Tibial nerve (tissue), 4 donors: ENCODE data around the gene CTPS2. TPM values are rescaled to one million over a fixed set of nuclear protein-coding genes. Genes with fewer than 3 reads are reported as not detected.

ENCODE experiments used
- DNase-seq, 2 donors: peaks; one replicate each; pipeline ENCODE4 v3.0.0-alpha.2; 2019; ENCODE audit warnings: low spot score in 2 of 2
- H3K27ac ChIP-seq, 4 donors: fragments of 200-600 bp; sonication (generic) in 3 of 4; one replicate each; pipeline ENCODE4 v1.5.1; 2017 to 2019; ENCODE audit warnings: mild to moderate bottlenecking in 1 of 4
- H3K27me3 ChIP-seq, 2 donors: fragments of 200-600 bp; sonication (generic) in 1 of 2; one replicate each; pipeline versions ENCODE4 v1.5.1 to v1.6.0; 2017 to 2019
- H3K36me3 ChIP-seq, 3 donors: fragments of 200-600 bp; sonication (generic); one replicate each; pipeline ENCODE4 v1.5.1; 2018 to 2019
- H3K4me1 ChIP-seq, 4 donors: fragments of 200-600 bp; sonication (generic) in 3 of 4; one replicate each; pipeline ENCODE4 v1.5.1; 2017 to 2019
- H3K4me3 ChIP-seq, 4 donors: fragments of 200-600 bp; sonication (generic) in 3 of 4; one replicate each; pipeline ENCODE4 v1.5.1; 2017 to 2019; ENCODE audit warnings: mild to moderate bottlenecking in 1 of 4, moderate library complexity in 1 of 4
- H3K9me3 ChIP-seq, 4 donors: fragments of 200-600 bp; sonication (generic) in 3 of 4; one replicate each; pipeline ENCODE4 v1.5.1; 2017 to 2019
- CTCF ChIP-seq, 5 experiments: fragments of 200-600 bp in 3 of 5; fragments of 450-650 bp in 2 of 5; sonication (generic) in 3 of 5; IDR thresholded peaks; one replicate each; pipeline ENCODE4 v1.5.1; 2016 to 2019; ENCODE audit warnings: antibody characterized with exemption in 5 of 5, mild to moderate bottlenecking in 3 of 5, moderate library complexity in 2 of 5
- EP300 ChIP-seq, 2 donors: sonication (generic); formaldehyde crosslinking; IDR thresholded peaks; one replicate each; pipeline ENCODE4 v1.6.1; 2017; ENCODE audit warnings: antibody characterized with exemption in 2 of 2, mild to moderate bottlenecking in 1 of 2
- POLR2A ChIP-seq, 2 donors: fragments of 450-650 bp; IDR thresholded peaks; one replicate each; pipeline ENCODE4 v1.6.1; 2017; ENCODE audit warnings: antibody characterized with exemption in 2 of 2, mild to moderate bottlenecking in 2 of 2, moderate library complexity in 2 of 2
- WGBS, 2 donors: methylation state at CpG; one replicate each; pipeline ENCODE4 v1.1.5; 2018; 5-methylcytosine and 5-hydroxymethylcytosine counted together
- total RNA-seq, 4 donors: library from RNA; depleted of rRNA; stranded (reverse); fragments of >200 nt; gene quantifications; one replicate each; pipeline ENCODE4 v1.1.0, GENCODE V29; 2016

The CTPS2 gene
- total RNA-seq, 4 donors from 2014 or later = 15.9 to 27.5 (median 18.7) TPM

GRCh38 chrX:16639966-16640365 lies 72.5 kb downstream of the CTPS2 start:
- no peak for DNase-seq
- Histone ChIP-seq H3K9me3 (no peaks in the 10 kb centered on the region), H3K36me3 (peaks cover 0 to 4% (median 0%) of the 10 kb centered on the region in 3 donors), H3K27ac (no peak overlapping the region), H3K4me3 (no peak overlapping the region), H3K4me1 (no peaks in the 10 kb centered on the region), H3K27me3 (peaks cover 0 to 3% of the 10 kb centered on the region in 2 donors)
- no peak for TF ChIP-seq EP300 (IDR thresholded peaks at IDR 0.05)
- no peak for TF ChIP-seq POLR2A (IDR thresholded peaks at IDR 0.05)
- TF ChIP-seq CTCF (IDR thresholded peaks at IDR 0.05) = no peak
- 93 to 98% methylated on average over 6 of the region's 6 CpGs for WGBS, 2 donors

GRCh38 chrX:16638533-16638932 lies 73.9 kb downstream of the CTPS2 start:
- DNase-seq = no peak
- TF ChIP-seq EP300 (IDR thresholded peaks at IDR 0.05) (no peak), CTCF (IDR thresholded peaks at IDR 0.05) (no peak), POLR2A (IDR thresholded peaks at IDR 0.05) (no peak)
- Histone ChIP-seq H3K27ac (no peak overlapping the region), H3K36me3 (peaks cover 0 to 4% (median 0%) of the 10 kb centered on the region in 3 donors), H3K27me3 (peaks cover 0 to 3% of the 10 kb centered on the region in 2 donors), H3K9me3 (no peaks in the 10 kb centered on the region), H3K4me1 (no peaks in the 10 kb centered on the region), H3K4me3 (no peak overlapping the region)
- WGBS, 2 donors = 85 to 86% methylated on average over 7 of the region's 7 CpGs

- Histone ChIP-seq H3K27ac (no peak overlapping the region), H3K27me3 (peaks cover 0 to 3% of the 10 kb centered on the region in 2 donors), H3K4me1 (no peaks in the 10 kb centered on the region), H3K36me3 (peaks cover 0 to 4% (median 0%) of the 10 kb centered on the region in 3 donors), H3K4me3 (no peak overlapping the region), H3K9me3 (no peaks in the 10 kb centered on the region)
- no peak for DNase-seq
- TF ChIP-seq POLR2A (IDR thresholded peaks at IDR 0.05) (no peak), CTCF (IDR thresholded peaks at IDR 0.05) (no peak), EP300 (IDR thresholded peaks at IDR 0.05) (no peak)
- 100% methylated on average over 3 of the region's 3 CpGs for WGBS, 2 donors
These were observed 76.9 kb downstream of the CTPS2 start for GRCh38 chrX:16635596-16635995.

- no peak overlapping the region for H3K4me3 ChIP-seq
- H3K36me3 ChIP-seq = peaks cover 0 to 4% (median 0%) of the 10 kb centered on the region in 3 donors
- no peak for DNase-seq
- H3K9me3 ChIP-seq = no peaks in the 10 kb centered on the region
- H3K27ac ChIP-seq = no peak overlapping the region
- peaks cover 0 to 3% of the 10 kb centered on the region in 2 donors for H3K27me3 ChIP-seq
- WGBS, 2 donors = 73 to 82% methylated on average over 5 of the region's 5 CpGs
- TF ChIP-seq CTCF (IDR thresholded peaks at IDR 0.05) (no peak), POLR2A (IDR thresholded peaks at IDR 0.05) (no peak), EP300 (IDR thresholded peaks at IDR 0.05) (no peak)
- H3K4me1 ChIP-seq = no peaks in the 10 kb centered on the region
These were observed 77.4 kb downstream of the CTPS2 start for GRCh38 chrX:16635040-16635439.

- TF ChIP-seq POLR2A (IDR thresholded peaks at IDR 0.05) (no peak), EP300 (IDR thresholded peaks at IDR 0.05) (no peak)
- 33 to 48% methylated on average over 4 of the region's 4 CpGs for WGBS, 2 donors
These were observed 78.7 kb downstream of the CTPS2 start for GRCh38 chrX:16633754-16634153.

GRCh38 chrX:16629909-16630308 lies 82.6 kb downstream of the CTPS2 start:
- WGBS, 2 donors = 72 to 79% methylated on average over 4 of the region's 4 CpGs
- Histone ChIP-seq H3K4me1 (no peaks in the 10 kb centered on the region), H3K4me3 (no peak overlapping the region), H3K27ac (no peak overlapping the region), H3K27me3 (peaks cover 0 to 3% of the 10 kb centered on the region in 2 donors), H3K36me3 (no peaks in the 10 kb centered on the region), H3K9me3 (no peaks in the 10 kb centered on the region)
- TF ChIP-seq POLR2A (IDR thresholded peaks at IDR 0.05) = no peak
- TF ChIP-seq EP300 (IDR thresholded peaks at IDR 0.05) = no peak
- TF ChIP-seq CTCF (IDR thresholded peaks at IDR 0.05) = no peak
- DNase-seq = no peak

More at GRCh38 chrX:16633754-16634153, 78.7 kb downstream of the CTPS2 start:
- no peak for DNase-seq
- Histone ChIP-seq H3K36me3 (peaks cover 0 to 4% (median 0%) of the 10 kb centered on the region in 3 donors), H3K27ac (no peak overlapping the region), H3K27me3 (peaks cover 0 to 2% of the 10 kb centered on the region in 2 donors), H3K9me3 (no peaks in the 10 kb centered on the region), H3K4me1 (no peaks in the 10 kb centered on the region), H3K4me3 (no peak overlapping the region)
